Thoracic aorta (tissue), 2 donors: ENCODE data around the gene XPOT. TPM values are rescaled to one million over a fixed set of nuclear protein-coding genes. Genes with fewer than 3 reads are reported as not detected.

Experiments used
- ATAC-seq: fragments of 150-250 bp; one replicate; pipeline ENCODE4 v1.8.0; 2017; ENCODE audit warnings: low read depth; ENCODE audit not compliant: insufficient number of reproducible peaks, low FRiP score
- DNase-seq: peaks from one replicate; pipeline ENCODE4 v3.0.0-alpha.2; 2020; ENCODE audit warnings: low spot score
- H3K27ac ChIP-seq, 2 donors: fragments of 200-600 bp; sonication (generic); 1 replicate in 1 of 2; 2 replicates in 1 of 2; pipeline ENCODE4 v1.5.1; 2016; ENCODE audit warnings: mild to moderate bottlenecking in 2 of 2, moderate library complexity in 2 of 2
- H3K27me3 ChIP-seq: fragments of 200-600 bp; sonication (generic); replicated peaks from 2 replicates; pipeline ENCODE4 v1.6.0; 2016; ENCODE audit warnings: mild to moderate bottlenecking; ENCODE audit not compliant: insufficient read depth
- H3K36me3 ChIP-seq: fragments of 200-600 bp; sonication (generic); one replicate; pipeline ENCODE4 v1.5.1; 2016
- H3K4me1 ChIP-seq, 2 donors: fragments of 200-600 bp; sonication (generic); 1 replicate in 1 of 2; 2 replicates in 1 of 2; pipeline versions ENCODE4 v1.5.1 to v1.6.0; 2016; ENCODE audit warnings: low read depth in 2 of 2, mild to moderate bottlenecking in 1 of 2; ENCODE audit not compliant: control insufficient read depth in 1 of 2
- H3K4me3 ChIP-seq: fragments of 200-600 bp; sonication (generic); 2 replicates; pipeline ENCODE4 v1.5.1; 2016; ENCODE audit warnings: mild to moderate bottlenecking
- H3K9me3 ChIP-seq: fragments of 200-600 bp; sonication (generic); 2 replicates; pipeline ENCODE4 v1.5.1; 2016
- CTCF ChIP-seq: fragments of 200-600 bp; sonication (generic); IDR thresholded peaks from one replicate; pipeline ENCODE4 v1.5.1; 2019; ENCODE audit warnings: antibody characterized with exemption
- total RNA-seq, 2 donors: library from RNA; depleted of rRNA; stranded (reverse); fragments of >200 nt; gene quantifications; one replicate each; pipeline versions ENCODE4 v1.1.0 to v1.2.3, GENCODE V29; 2016

XPOT gene
- total RNA-seq, 2 donors from 2014 or later = 50.1 to 53.0 TPM

DNA sequence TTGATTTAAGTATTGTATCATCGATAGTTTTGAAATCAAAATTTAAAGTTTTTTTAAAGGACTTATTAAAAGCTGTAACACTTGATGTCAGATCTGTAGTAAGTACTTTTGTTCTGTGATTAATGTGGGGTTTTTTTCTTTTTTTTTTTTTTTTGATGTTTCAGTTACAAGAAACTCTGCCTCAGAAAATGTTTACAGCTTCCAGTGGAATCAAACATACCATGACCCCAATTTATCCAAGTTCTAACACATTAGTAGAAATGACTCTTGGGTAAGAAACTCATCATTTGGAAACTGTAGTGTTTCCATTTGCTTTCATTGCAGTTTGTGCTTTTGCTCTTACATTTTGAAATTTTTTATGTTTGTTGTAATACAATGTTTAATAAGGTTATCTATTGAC, 93.3 kb downstream of the XPOT start:
- Histone ChIP-seq H3K27me3 (no peaks in the 10 kb centered on the region), H3K27ac (no peak overlapping the region), H3K4me3 (no peak overlapping the region), H3K36me3 (peaks cover 36% of the 10 kb centered on the region), H3K4me1 (no peaks in the 10 kb centered on the region), H3K9me3 (no peaks in the 10 kb centered on the region)
- TF ChIP-seq CTCF = no peak
- no peak for ATAC-seq
- DNase-seq = no peak

DNA sequence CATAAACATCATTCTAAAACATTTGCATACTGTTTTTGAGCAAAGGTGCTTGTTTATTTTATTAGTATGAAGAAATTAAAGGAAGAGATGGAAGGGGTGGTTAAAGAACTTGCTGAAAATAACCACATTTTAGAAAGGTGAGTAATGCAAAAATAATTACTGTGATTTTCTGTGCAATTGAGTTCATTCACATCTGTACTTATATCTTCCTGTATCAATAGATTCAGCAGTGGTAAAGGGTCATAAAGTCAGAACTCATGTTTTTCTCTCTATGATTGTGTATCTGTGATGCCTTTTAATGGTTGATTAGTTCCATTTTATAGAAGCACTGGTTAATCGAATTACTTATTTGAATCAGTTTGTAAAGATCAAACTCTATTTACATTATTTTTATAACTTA, 93.7 kb downstream of the XPOT start:
- peaks cover 35% of the 10 kb centered on the region for H3K36me3 ChIP-seq

DNA sequence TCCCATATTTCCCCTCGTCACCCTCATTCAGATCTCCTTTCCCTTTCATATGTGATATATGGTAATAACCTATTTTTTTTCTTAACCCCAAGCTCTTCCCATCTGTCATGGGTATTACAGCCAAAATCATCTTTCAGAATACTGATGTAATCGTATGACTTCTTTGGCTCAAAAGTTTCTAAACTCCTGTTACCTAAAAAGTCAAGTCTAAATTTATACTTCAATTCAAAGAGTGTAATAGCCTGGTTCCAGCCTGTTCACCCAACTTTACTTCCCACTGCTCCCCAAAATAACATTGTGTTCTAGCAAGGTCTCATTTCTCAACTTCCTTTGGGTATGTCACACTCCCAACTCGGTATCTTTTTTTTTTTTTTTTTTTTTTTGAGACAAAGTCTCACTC, 96.2 kb downstream of the XPOT start:
- DNase-seq = no peak
- Histone ChIP-seq H3K4me3 (no peak overlapping the region), H3K4me1 (no peaks in the 10 kb centered on the region), H3K27me3 (no peaks in the 10 kb centered on the region), H3K27ac (no peak overlapping the region), H3K36me3 (peaks cover 27% of the 10 kb centered on the region), H3K9me3 (no peaks in the 10 kb centered on the region)
- ATAC-seq = no peak
- no peak for TF ChIP-seq CTCF

More for the DNA sequence above, 93.7 kb downstream of the XPOT start:
- DNase-seq = no peak
- no peak for TF ChIP-seq CTCF
- Histone ChIP-seq H3K4me1 (no peaks in the 10 kb centered on the region), H3K27ac (no peak overlapping the region), H3K27me3 (no peaks in the 10 kb centered on the region), H3K4me3 (no peak overlapping the region), H3K9me3 (no peaks in the 10 kb centered on the region)
- ATAC-seq = no peak

Other genes starting within 250 kb of the XPOT start
- gene KICS2, start 182.1 kb upstream of the XPOT start, total RNA-seq = 1 to 10 TPM; 3.1 to 5.7 TPM
- gene C12orf56, start 13.6 kb upstream of the XPOT start, total RNA-seq = not detected
- 10 to 100 TPM; 26.3 to 39.3 TPM for gene TBK1, start 47.7 kb downstream of the XPOT start, total RNA-seq
- gene RASSF3, start 206.1 kb downstream of the XPOT start, total RNA-seq = 100 to 1,000 TPM; 126 to 149 TPM